ENCODE results near the gene ZSWIM9.

- no peak for TF ChIP-seq EP300 (IDR thresholded peaks at IDR 0.05)
- TF ChIP-seq CTCF (IDR thresholded peaks at IDR 0.05), result no peak
These were observed 48.1 kb upstream of the ZSWIM9 start for GRCh38 chr19:48122421-48122820.
